HG03575 (cell line): Measurements from ENCODE around the gene C22orf15.
"Not testable (repeated sequence)": the region's sequence is repeated elsewhere in the genome, so short reads cannot be mapped to it uniquely, and the experiment has no call there.

ENCODE experiments used
- ATAC-seq: cut with Tn5 transposase; IDR thresholded peaks from one replicate; pipeline ENCODE4 v1.9.1; 2021; ENCODE audit not compliant: unreplicated experiment, insufficient number of reproducible peaks, low FRiP score; ENCODE audit errors: extremely low read depth

Gene C22orf15

GRCh38 chr22:23762842-23763578 is at the start of gene C22orf15:
Gene C22orf15, plus strand, starts transcription at chr22:23762990. Its CDS starts 317 bp downstream, at chr22:23763307.
- no peak for ATAC-seq

- ATAC-seq = no peak
Observed at GRCh38 chr22:23713696-23714595, 48.8 kb upstream of the C22orf15 start.

GRCh38 chr22:23714596-23715578 is 47.9 kb upstream of the C22orf15 start:
- no peak for ATAC-seq

- no peak for ATAC-seq
Observed at GRCh38 chr22:23715806-23716375, 46.9 kb upstream of the C22orf15 start.

GRCh38 chr22:23716811-23717801 is 45.7 kb upstream of the C22orf15 start:
- ATAC-seq = no peak

GRCh38 chr22:23718371-23719165 is 44.2 kb upstream of the C22orf15 start:
- no peak for ATAC-seq

GRCh38 chr22:23720855-23721254 is 41.9 kb upstream of the C22orf15 start:
- no peak for ATAC-seq

- ATAC-seq = no peak
Observed at GRCh38 chr22:23722160-23722559, 40.6 kb upstream of the C22orf15 start.

- no peak for ATAC-seq
Observed at GRCh38 chr22:23722724-23723123, 40.1 kb upstream of the C22orf15 start.

- not testable (repeated sequence) for ATAC-seq
Observed at GRCh38 chr22:23728108-23728507, 34.7 kb upstream of the C22orf15 start.

- ATAC-seq = no peak
Observed at GRCh38 chr22:23737696-23738095, 25.1 kb upstream of the C22orf15 start.

- ATAC-seq = no peak
Observed at GRCh38 chr22:23742505-23743264, 20.1 kb upstream of the C22orf15 start.

GRCh38 chr22:23743303-23743705 is 19.5 kb upstream of the C22orf15 start:
- ATAC-seq = no peak

- ATAC-seq = no peak
Observed at GRCh38 chr22:23744001-23744400, 18.8 kb upstream of the C22orf15 start.

GRCh38 chr22:23744485-23744884 is 18.3 kb upstream of the C22orf15 start:
- no peak for ATAC-seq

- ATAC-seq = no peak
Observed at GRCh38 chr22:23745791-23746190, 17.0 kb upstream of the C22orf15 start.
